NB4 (cell line): ENCODE measurements around the gene SNTG2.

Experiments used
- POLR2A ChIP-seq: IDR thresholded peaks from 2 replicates; pipeline ENCODE4 v1.6.1; 2011; ENCODE audit warnings: mild to moderate bottlenecking; ENCODE audit not compliant: insufficient read length; ENCODE audit errors: extremely low read depth
- TF ChIP-seq, protein P1 (sequence below): IDR thresholded peaks from one replicate; pipeline ENCODE4 v1.5.1; 2012; ENCODE audit warnings: low read depth, low read length

DNA sequence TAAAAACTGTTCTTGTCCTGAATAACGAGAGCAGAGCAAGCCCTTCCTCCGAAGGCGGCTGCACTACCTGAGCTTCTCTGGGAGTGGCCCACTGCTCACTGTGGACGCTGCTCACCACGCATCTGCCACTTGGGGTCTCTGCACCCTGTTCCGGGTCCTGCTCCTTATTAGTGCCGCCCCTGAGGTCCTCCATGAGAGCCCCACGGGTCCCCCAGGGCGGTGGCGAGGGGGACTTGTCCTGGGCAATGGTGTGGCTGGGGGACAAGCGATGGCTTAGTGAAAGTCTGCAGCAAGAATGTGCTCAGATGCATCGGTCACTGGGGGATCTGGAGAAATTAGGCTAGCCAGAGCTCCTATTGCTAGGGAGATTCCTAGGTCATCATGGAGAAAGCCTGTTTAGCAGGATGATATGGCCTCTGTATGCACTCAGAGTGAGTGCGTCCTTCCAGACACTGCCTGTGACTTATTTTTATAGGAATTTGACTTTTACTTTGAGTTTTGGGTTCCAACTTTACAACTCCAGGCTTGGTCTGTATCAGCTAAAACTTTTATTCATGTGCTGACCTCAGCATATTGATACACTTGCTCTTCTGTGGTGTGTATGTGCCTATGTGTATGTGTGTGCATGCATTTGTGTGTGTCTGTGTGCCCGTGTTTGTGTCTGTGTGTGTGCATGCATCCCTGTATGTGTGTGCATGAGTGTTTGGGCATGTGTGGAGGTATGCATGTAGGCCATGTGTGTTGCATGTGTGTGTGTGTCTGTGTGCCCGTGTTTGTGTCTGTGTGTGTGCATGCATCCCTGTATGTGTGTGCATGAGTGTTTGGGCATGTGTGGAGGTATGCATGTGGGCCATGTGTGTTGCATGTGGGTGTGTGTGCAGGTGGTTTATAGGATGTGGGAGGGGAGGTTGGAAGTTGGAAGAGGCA is 129.5 kb downstream of the SNTG2 start:
- TF ChIP-seq, protein P1, sequence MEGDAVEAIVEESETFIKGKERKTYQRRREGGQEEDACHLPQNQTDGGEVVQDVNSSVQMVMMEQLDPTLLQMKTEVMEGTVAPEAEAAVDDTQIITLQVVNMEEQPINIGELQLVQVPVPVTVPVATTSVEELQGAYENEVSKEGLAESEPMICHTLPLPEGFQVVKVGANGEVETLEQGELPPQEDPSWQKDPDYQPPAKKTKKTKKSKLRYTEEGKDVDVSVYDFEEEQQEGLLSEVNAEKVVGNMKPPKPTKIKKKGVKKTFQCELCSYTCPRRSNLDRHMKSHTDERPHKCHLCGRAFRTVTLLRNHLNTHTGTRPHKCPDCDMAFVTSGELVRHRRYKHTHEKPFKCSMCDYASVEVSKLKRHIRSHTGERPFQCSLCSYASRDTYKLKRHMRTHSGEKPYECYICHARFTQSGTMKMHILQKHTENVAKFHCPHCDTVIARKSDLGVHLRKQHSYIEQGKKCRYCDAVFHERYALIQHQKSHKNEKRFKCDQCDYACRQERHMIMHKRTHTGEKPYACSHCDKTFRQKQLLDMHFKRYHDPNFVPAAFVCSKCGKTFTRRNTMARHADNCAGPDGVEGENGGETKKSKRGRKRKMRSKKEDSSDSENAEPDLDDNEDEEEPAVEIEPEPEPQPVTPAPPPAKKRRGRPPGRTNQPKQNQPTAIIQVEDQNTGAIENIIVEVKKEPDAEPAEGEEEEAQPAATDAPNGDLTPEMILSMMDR, result no peak
- no peak for TF ChIP-seq POLR2A
